Measurements from ENCODE around the gene PKMYT1. TPM values are rescaled to one million over a fixed set of nuclear protein-coding genes. Genes with fewer than 3 reads are reported as not detected.

Gene PKMYT1
- total RNA-seq, 1 experiment from 2014 or later = 92.1 TPM

GRCh38 chr16:3000540-3000939 lies 20.3 kb upstream of the PKMYT1 start:
- DNase-seq (ENCODE audit: low spot score) = no peak

GRCh38 chr16:2999929-3000328 lies 19.7 kb upstream of the PKMYT1 start:
- DNase-seq (ENCODE audit: low spot score) = no peak

DNA sequence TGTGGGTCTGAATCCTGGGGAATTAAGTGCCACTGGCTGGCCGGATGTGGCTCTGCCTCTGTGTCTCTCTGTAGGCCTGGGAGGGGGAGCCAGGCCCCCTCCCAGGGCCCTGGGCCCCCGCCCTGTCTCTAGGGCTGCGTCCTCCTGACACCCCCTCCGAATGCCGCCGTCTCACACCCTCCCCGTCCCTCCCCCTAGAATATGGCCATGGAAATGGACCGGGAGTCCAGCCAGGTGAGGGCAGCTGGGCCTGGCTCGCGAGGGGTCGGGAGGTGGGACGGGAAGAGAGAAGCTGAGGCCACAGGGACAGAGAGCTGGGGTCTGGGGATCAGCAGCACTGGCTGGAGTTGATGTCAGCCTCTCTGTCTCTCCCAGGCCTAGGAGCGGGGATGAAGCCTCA lies 16.1 kb upstream of the PKMYT1 start:
- DNase-seq (ENCODE audit: low spot score) = no peak

GRCh38 chr16:2992383-2993081 lies 12.3 kb upstream of the PKMYT1 start:
- peak; percentile 63 for DNase-seq (ENCODE audit: low spot score)

- peak; percentile 64 for DNase-seq (ENCODE audit: low spot score)
Measured at GRCh38 chr16:2991566-2992261, 11.5 kb upstream of the PKMYT1 start.

GRCh38 chr16:2990891-2991290 lies 10.6 kb upstream of the PKMYT1 start:
- DNase-seq (ENCODE audit: low spot score) = peak; percentile 72

GRCh38 chr16:2988590-2989099 lies 8.4 kb upstream of the PKMYT1 start:
- no peak for DNase-seq (ENCODE audit: low spot score)

DNA sequence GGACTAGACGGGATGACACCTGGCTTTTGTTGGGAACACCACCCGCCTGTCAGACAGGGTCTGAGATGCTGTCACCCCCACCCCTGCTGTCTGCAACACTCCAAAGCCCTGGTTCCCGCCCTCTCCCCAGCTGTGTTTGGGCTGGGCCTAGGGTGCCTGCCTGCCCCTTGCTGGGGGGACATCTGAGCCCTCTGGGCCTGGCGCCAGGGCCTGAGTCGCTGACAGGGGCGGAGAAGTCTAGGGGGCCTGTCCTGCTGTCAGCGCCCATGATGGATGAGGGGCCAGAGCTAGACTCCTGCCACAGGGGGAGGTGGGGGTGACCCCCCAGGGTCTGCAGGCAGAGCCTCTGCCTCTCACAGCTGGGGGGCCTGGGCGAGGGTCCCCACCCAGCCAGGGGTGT lies 7.6 kb upstream of the PKMYT1 start:
- no peak for DNase-seq (ENCODE audit: low spot score)

GRCh38 chr16:2987286-2987685 lies 7.0 kb upstream of the PKMYT1 start:
- no peak for DNase-seq (ENCODE audit: low spot score)

- DNase-seq (ENCODE audit: low spot score) = no peak
Measured at GRCh38 chr16:2986623-2987188, 6.5 kb upstream of the PKMYT1 start.

DNA sequence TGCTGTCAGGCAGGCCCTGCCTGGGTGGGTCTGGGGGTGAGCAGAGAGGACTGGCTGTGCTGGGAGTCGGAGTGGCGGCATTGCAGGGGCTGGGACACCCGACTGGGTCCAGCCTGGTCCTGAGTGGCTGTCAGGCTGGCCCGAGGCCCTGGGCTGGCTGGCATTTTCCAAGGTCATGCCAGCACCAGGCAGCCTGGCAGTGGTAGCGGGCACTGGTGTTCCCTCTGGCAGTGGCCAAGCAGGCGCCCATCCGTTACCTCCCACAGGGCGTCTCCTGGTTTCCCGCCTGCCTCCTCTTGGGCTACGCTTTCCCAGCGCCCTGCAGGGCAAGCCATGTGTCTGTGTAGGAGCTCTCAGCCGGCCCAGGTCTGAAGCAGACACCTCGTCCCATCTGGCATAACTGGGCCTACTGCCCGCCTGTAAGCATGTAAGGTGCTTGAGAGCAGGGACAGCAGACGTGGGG lies 5.7 kb upstream of the PKMYT1 start:
- DNase-seq (ENCODE audit: low spot score) = no peak

DNA sequence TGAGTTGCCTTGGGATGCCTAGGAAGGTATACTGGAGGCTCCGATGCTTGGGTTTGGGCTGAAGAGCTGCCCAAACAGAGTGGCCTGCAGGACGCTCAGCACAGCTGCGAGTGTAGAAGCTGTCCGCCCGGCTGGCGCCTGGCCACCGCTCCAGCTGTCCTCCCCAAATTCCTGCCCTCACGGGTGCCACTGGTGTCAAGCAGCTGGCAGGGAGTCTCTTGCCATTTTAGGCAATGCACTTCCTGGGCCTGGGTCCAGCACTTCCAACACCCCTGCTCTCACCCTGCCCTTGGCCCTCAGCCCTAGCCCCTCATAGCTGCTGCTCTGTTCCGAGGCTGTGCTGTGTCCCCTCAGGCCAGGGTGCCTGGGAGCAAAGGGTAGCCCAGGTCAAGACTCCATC lies 5.2 kb upstream of the PKMYT1 start:
- DNase-seq (ENCODE audit: low spot score) = no peak

DNA sequence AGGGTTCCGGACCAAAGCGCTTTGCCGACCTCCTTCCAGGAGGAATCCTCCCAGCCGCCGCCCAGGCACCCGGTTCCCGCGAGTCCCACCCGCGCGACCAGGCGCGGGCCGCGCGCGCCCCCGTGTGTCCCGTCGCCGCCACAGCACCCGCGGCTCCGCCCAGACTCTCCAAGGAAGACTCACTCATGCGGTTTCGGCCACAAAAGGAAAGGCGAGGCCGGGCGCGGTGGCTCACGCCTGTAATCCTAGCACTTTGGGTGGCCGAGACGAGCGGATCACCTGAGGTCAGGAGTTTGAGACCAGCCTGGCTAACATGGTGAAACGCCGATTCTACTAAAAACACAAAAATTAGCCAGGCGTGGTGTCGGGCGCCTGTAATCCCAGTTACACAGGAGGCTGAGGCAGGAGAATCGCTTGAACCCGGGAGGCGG lies 3.5 kb upstream of the PKMYT1 start:
- DNase-seq (ENCODE audit: low spot score) = peak; percentile 77

GRCh38 chr16:2982402-2982801 lies 2.2 kb upstream of the PKMYT1 start:
- DNase-seq (ENCODE audit: low spot score) = no peak

- DNase-seq (ENCODE audit: low spot score) = no peak
Measured at GRCh38 chr16:2981899-2982250, 1.6 kb upstream of the PKMYT1 start.

DNA sequence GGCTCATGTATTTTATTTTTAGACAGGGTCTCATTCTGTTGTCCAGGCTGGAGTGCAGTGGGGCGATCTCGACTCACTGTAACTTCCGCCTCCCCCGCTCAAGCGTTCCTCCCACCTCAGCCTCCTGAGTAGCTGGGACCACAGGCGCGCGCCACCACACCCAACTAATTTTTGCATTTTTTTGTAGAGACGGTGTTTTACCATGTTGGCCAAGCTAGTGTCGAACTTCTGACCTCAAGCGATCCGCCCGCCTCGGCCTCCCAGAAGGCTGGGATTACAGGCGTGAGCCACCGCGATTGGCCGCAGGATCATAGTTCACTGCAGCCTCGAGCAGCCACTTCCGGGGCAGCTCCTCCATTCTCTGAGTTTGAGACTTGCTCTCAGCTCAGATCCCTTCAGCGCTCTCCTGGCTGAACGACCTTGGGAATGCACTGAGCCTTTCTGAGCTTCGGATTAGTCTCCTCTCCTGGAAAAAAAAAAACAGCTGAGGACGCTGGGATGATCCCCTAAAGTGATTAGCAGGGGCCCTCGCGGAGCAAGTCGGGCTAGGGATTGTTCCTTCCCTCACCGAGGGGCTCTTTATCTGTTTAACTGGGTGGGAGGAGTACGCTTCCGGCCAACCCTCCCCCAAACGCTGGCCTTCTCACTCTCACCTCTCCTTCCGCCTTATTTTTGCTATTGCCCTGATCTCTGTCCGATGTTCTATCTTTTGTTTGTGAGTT lies 1.1 kb upstream of the PKMYT1 start:
- no peak for DNase-seq (ENCODE audit: low spot score)

GRCh38 chr16:2979669-2980226 lies 498 bp downstream of the PKMYT1 start:
- no peak for DNase-seq (ENCODE audit: low spot score)

GRCh38 chr16:2977440-2977839 lies 2.8 kb downstream of the PKMYT1 start:
- DNase-seq (ENCODE audit: low spot score) = no peak

GRCh38 chr16:2976673-2977072 lies 3.6 kb downstream of the PKMYT1 start:
- DNase-seq (ENCODE audit: low spot score) = no peak

- DNase-seq (ENCODE audit: low spot score) = no peak
Measured at GRCh38 chr16:2976201-2976600, 4.0 kb downstream of the PKMYT1 start.

GRCh38 chr16:2975161-2975795 lies 5.0 kb downstream of the PKMYT1 start:
- DNase-seq (ENCODE audit: low spot score) = no peak
